Measurements from ENCODE around the gene ATP6V0C. TPM values are rescaled to one million over a fixed set of nuclear protein-coding genes. Genes with fewer than 3 reads are reported as not detected.

The ATP6V0C gene
- total and polyA plus RNA-seq, 2 of the 13 experiments (the other 11 are each of a cell fraction or from before 2014, with no cell fraction given) = 10.4 to 20.1 TPM

DNA sequence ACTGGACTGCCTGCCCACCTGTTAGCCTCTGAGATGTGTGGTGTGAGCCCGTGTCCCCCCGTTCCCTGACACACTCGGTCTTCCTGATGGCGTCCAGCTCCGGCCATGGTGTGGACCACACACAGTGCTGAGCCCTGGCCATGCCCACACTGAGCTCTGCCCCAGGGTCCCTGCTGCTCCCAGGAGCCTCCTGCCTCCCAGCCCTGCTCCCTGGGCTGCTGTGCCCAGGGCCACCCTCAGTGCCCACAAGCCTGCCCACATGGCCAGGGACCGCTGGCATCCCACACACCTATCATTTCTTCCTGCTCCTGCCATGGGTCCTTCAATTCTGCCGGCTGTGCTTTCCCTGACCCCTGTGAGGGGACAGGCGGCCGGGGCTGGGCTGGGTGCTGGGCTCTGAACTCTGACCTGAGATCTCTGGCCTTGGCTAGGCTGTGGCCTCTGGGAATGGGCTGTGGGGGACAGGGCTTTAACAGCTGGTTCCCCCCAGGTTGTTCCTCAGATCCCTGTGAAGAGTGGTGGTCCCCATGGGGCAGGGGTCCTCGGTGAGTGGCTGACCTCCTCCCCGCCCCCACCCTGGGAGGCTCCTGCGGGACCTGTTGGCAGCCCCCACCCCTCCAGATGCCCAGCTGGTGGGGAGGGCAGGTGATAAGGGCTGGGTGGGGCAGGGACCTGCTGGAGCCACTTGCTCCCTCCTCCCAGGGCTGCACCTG, 13.5 kb downstream of the ATP6V0C start (continued):
- TF ChIP-seq, protein P1, sequence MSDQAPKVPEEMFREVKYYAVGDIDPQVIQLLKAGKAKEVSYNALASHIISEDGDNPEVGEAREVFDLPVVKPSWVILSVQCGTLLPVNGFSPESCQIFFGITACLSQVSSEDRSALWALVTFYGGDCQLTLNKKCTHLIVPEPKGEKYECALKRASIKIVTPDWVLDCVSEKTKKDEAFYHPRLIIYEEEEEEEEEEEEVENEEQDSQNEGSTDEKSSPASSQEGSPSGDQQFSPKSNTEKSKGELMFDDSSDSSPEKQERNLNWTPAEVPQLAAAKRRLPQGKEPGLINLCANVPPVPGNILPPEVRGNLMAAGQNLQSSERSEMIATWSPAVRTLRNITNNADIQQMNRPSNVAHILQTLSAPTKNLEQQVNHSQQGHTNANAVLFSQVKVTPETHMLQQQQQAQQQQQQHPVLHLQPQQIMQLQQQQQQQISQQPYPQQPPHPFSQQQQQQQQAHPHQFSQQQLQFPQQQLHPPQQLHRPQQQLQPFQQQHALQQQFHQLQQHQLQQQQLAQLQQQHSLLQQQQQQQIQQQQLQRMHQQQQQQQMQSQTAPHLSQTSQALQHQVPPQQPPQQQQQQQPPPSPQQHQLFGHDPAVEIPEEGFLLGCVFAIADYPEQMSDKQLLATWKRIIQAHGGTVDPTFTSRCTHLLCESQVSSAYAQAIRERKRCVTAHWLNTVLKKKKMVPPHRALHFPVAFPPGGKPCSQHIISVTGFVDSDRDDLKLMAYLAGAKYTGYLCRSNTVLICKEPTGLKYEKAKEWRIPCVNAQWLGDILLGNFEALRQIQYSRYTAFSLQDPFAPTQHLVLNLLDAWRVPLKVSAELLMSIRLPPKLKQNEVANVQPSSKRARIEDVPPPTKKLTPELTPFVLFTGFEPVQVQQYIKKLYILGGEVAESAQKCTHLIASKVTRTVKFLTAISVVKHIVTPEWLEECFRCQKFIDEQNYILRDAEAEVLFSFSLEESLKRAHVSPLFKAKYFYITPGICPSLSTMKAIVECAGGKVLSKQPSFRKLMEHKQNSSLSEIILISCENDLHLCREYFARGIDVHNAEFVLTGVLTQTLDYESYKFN (CRISPR knock-in tag; conservative IDR thresholded peaks at IDR 0.05) = peak; percentile 44; the same call in 1 of the 2 replicates
- TF ChIP-seq HMGA1 (CRISPR knock-in tag; conservative IDR thresholded peaks at IDR 0.05) (no peak), HNF4A (CRISPR knock-in tag; IDR thresholded peaks at IDR 0.05) (peak; percentile 60; the same call in 1 of the 2 replicates), ZC3H13 (CRISPR knock-in tag; IDR thresholded peaks at IDR 0.05) (no peak), THAP11 (CRISPR knock-in tag; IDR thresholded peaks at IDR 0.05) (no peak), PITX1 (CRISPR knock-in tag; IDR thresholded peaks at IDR 0.05) (peak; percentile 24; the same call in 1 of the 2 replicates), SAP130 (CRISPR knock-in tag; IDR thresholded peaks at IDR 0.05; ENCODE audit: low read depth) (0 out of 2 replicates have a peak, but pooled peaks have one; percentile 15), ZNF83 (CRISPR knock-in tag; IDR thresholded peaks at IDR 0.05; ENCODE audit: borderline replicate concordance) (no peak), ZSCAN25 (CRISPR knock-in tag; IDR thresholded peaks at IDR 0.05) (no peak), ZNF441 (CRISPR knock-in tag; IDR thresholded peaks at IDR 0.05; ENCODE audit: borderline replicate concordance) (no peak), ARNTL (CRISPR knock-in tag; IDR thresholded peaks at IDR 0.05) (0 out of 2 replicates have a peak, but pooled peaks have one; percentile 26), REL (CRISPR knock-in tag; conservative IDR thresholded peaks at IDR 0.05) (no peak), ZNF720 (CRISPR knock-in tag; IDR thresholded peaks at IDR 0.05) (no peak), NFATC3 (CRISPR knock-in tag; IDR thresholded peaks at IDR 0.05) (no peak), SMC3 (IDR thresholded peaks at IDR 0.05; ENCODE audit: low read length) (no peak), ZNF430 (CRISPR knock-in tag; IDR thresholded peaks at IDR 0.05) (no peak), ZNF724P (CRISPR knock-in tag; IDR thresholded peaks at IDR 0.05; ENCODE audit: borderline replicate concordance) (no peak)
- TF ChIP-seq, protein P2, sequence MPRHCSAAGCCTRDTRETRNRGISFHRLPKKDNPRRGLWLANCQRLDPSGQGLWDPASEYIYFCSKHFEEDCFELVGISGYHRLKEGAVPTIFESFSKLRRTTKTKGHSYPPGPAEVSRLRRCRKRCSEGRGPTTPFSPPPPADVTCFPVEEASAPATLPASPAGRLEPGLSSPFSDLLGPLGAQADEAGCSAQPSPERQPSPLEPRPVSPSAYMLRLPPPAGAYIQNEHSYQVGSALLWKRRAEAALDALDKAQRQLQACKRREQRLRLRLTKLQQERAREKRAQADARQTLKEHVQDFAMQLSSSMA (CRISPR knock-in tag; IDR thresholded peaks at IDR 0.05) = no peak
- TF ChIP-seq, protein P3, sequence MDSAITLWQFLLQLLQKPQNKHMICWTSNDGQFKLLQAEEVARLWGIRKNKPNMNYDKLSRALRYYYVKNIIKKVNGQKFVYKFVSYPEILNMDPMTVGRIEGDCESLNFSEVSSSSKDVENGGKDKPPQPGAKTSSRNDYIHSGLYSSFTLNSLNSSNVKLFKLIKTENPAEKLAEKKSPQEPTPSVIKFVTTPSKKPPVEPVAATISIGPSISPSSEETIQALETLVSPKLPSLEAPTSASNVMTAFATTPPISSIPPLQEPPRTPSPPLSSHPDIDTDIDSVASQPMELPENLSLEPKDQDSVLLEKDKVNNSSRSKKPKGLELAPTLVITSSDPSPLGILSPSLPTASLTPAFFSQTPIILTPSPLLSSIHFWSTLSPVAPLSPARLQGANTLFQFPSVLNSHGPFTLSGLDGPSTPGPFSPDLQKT (CRISPR knock-in tag; IDR thresholded peaks at IDR 0.05; ENCODE audit: borderline replicate concordance) = no peak
- TF ChIP-seq, protein P4, sequence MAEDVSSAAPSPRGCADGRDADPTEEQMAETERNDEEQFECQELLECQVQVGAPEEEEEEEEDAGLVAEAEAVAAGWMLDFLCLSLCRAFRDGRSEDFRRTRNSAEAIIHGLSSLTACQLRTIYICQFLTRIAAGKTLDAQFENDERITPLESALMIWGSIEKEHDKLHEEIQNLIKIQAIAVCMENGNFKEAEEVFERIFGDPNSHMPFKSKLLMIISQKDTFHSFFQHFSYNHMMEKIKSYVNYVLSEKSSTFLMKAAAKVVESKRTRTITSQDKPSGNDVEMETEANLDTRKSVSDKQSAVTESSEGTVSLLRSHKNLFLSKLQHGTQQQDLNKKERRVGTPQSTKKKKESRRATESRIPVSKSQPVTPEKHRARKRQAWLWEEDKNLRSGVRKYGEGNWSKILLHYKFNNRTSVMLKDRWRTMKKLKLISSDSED (CRISPR knock-in tag; IDR thresholded peaks at IDR 0.05) = no peak
- TF ChIP-seq, protein P5, sequence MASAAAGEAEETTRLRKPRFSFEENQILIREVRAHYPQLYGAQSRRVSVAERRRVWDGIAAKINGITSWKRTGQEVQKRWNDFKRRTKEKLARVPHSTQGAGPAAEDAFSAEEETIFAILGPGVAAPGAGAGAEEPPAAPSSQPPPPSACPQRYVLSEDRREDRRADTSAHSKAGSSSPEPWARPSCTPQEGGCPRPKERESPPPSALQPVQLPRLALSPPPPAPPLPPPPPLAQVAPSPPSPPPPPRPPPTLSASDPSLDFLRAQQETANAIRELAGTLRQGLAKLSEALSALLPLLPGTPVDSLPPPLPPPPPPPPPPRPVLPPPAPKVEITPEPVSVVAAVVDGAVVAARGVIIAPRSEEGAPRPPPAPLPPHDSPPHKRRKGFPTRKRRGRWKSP (CRISPR knock-in tag; IDR thresholded peaks at IDR 0.05) = no peak
- TF ChIP-seq, protein P6, sequence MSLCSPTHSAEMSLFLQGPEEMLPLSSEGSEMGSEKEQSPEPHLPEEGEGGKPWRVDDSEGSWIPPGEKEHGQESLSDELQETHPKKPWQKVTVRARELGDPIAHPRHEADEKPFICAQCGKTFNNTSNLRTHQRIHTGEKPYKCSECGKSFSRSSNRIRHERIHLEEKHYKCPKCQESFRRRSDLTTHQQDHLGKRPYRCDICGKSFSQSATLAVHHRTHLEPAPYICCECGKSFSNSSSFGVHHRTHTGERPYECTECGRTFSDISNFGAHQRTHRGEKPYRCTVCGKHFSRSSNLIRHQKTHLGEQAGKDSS (CRISPR knock-in tag; IDR thresholded peaks at IDR 0.05; ENCODE audit: borderline replicate concordance, low read depth) = no peak
